Measurements from ENCODE around the gene ZNF892.
"Not testable (repeated sequence)": the region's sequence is repeated elsewhere in the genome, so short reads cannot be mapped to it uniquely, and the experiment has no call there.

ZNF892 gene

GRCh38 chr2:95192956-95193355 is 14.4 kb upstream of the ZNF892 start:
- peak; percentile 59 for TF ChIP-seq CTCF (conservative IDR thresholded peaks at IDR 0.05; ENCODE audit: low read depth, low read length)
- DNase-seq (ENCODE audit: low read depth); H3K4me3 ChIP-seq (ENCODE audit: low read length): not testable (repeated sequence)

DNA sequence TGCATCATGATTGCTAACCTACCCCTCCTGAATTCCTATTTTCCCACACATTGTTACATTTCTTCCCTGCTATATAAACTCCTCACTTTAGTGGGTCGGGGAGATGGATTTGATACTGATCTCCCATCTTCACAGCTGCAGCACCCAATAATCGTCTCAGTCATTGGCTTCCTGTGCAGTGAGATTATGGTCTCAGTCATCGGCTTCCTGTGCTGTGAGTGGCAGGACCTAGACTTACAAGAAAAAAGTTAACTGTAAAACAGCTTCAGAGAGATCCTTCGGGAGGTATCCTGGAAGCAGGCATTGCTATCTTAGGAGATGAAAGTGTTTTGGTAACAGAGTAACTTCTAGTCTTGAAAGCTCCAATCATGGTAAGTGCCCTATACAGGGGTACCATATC is 3.4 kb upstream of the ZNF892 start:
- no peak for TF ChIP-seq CTCF (conservative IDR thresholded peaks at IDR 0.05; ENCODE audit: low read depth, low read length)
- no peak overlapping the region for H3K4me3 ChIP-seq (ENCODE audit: low read length)
- DNase-seq (ENCODE audit: low read depth): no peak

GRCh38 chr2:95204396-95204795 is 2.9 kb upstream of the ZNF892 start:
- H3K4me3 ChIP-seq (ENCODE audit: low read length): no peak overlapping the region
- no peak for DNase-seq (ENCODE audit: low read depth)
- TF ChIP-seq CTCF (conservative IDR thresholded peaks at IDR 0.05; ENCODE audit: low read depth, low read length): no peak

DNA sequence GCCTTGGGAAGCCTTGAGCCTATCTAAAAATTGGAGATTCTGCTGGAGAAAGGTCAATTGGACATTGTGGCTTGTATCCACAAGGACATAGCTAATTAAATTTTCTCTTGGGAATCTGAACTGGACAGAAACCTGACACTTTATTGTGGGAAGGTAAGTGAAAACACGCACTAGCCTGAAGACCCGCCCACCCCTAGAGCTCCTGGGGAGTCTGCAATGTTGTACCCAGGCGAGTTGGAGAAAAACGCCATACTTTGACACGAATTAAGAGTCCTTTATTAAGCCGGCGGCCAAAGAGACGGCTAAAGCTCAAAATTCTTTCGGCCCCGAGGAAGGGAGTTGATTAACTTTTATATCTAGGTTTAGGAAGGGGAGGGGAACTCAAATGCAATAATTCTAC is 1.2 kb upstream of the ZNF892 start:
- H3K4me3 ChIP-seq (ENCODE audit: low read length): peak overlapping the region; percentile 75
- TF ChIP-seq CTCF (conservative IDR thresholded peaks at IDR 0.05; ENCODE audit: low read depth, low read length): no peak
- DNase-seq (ENCODE audit: low read depth): no peak

- DNase-seq (ENCODE audit: low read depth): no peak
- TF ChIP-seq CTCF (conservative IDR thresholded peaks at IDR 0.05; ENCODE audit: low read depth, low read length): no peak
- H3K4me3 ChIP-seq (ENCODE audit: low read length): peak overlapping the region; percentile 75
Measured at GRCh38 chr2:95208106-95208505, 785 bp downstream of the ZNF892 start.

- H3K4me3 ChIP-seq (ENCODE audit: low read length): no peak overlapping the region
- no peak for DNase-seq (ENCODE audit: low read depth)
- TF ChIP-seq CTCF (conservative IDR thresholded peaks at IDR 0.05; ENCODE audit: low read depth, low read length): no peak
Measured at GRCh38 chr2:95215018-95215612, 7.8 kb downstream of the ZNF892 start.

DNA sequence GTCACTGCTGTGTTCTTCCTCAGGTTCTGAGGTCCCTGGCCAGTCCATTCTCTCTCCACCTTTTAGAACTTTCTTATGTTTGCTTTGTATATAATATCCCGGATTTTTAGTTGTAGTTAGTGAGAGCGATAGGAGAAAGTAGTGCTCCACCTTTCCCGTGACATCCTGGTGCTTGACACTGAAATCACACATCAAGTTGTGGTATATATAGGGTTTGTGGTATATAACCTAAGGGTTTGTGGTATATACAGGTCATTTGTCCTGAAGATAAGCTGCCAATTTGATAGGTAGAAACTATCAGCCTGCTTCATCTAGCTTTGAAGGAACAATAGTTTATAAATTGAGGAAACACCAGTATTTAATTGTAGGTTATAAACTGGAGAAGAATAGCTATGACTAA is 13.1 kb downstream of the ZNF892 start:
- no peak overlapping the region for H3K4me3 ChIP-seq (ENCODE audit: low read length)
- DNase-seq (ENCODE audit: low read depth): no peak
- no peak for TF ChIP-seq CTCF (conservative IDR thresholded peaks at IDR 0.05; ENCODE audit: low read depth, low read length)

All from retinal pigment epithelial cell (primary cell).